GM12864 (cell line): Measurements from ENCODE around the gene RPL12.

Source experiments
- DNase-seq: peaks from one replicate; pipeline ENCODE4 v3.0.0-alpha.2; 2011; ENCODE audit warnings: low read depth
- H3K4me3 ChIP-seq: 2 replicates; pipeline ENCODE4 v1.5.1; 2011; ENCODE audit warnings: mild to moderate bottlenecking, low read depth, low read length, control low read depth
- TF ChIP-seq, protein P1 (sequence below): IDR thresholded peaks from 2 replicates; pipeline ENCODE4 v1.5.1; 2011; ENCODE audit warnings: low read depth, mild to moderate bottlenecking, moderate library complexity, low read length, control low read depth, inconsistent platforms; ENCODE audit errors: missing control alignments

RPL12 gene

DNA sequence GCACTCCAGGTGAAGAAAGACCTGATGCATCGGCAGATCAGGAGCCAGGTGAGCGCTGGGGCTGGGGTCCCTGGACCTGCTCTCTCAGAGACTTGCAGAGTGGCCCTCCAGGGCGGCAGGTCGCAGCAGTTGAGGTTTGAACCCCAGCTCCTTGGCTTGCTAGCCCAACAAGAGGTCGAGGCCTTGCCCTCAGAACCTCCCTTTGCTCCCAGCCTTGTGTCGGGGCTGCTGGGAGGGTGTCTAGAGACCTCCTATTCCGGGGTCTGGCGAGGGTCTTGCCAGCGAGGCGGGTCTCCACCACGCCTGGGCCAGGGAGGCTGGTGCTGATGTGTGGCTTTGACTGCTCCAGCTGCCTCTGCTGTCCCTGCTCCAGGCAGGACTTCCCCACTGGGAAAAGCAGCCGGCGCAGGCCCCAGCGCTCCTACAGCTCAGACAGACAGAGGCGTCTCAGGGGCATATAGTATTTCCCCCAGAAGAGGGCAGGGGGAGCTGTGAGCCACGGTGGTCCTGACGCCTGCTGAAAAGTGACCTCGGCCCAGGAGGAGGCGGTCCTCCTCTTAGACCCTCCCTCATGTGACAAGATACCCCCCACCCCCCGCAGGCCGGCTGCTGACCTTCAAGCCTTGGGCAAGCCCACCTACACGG is 38.4 kb upstream of the RPL12 start:
- H3K4me3 ChIP-seq, result no peak overlapping the region
- TF ChIP-seq, protein P1, sequence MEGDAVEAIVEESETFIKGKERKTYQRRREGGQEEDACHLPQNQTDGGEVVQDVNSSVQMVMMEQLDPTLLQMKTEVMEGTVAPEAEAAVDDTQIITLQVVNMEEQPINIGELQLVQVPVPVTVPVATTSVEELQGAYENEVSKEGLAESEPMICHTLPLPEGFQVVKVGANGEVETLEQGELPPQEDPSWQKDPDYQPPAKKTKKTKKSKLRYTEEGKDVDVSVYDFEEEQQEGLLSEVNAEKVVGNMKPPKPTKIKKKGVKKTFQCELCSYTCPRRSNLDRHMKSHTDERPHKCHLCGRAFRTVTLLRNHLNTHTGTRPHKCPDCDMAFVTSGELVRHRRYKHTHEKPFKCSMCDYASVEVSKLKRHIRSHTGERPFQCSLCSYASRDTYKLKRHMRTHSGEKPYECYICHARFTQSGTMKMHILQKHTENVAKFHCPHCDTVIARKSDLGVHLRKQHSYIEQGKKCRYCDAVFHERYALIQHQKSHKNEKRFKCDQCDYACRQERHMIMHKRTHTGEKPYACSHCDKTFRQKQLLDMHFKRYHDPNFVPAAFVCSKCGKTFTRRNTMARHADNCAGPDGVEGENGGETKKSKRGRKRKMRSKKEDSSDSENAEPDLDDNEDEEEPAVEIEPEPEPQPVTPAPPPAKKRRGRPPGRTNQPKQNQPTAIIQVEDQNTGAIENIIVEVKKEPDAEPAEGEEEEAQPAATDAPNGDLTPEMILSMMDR, result no peak
- DNase-seq, result no peak

DNA sequence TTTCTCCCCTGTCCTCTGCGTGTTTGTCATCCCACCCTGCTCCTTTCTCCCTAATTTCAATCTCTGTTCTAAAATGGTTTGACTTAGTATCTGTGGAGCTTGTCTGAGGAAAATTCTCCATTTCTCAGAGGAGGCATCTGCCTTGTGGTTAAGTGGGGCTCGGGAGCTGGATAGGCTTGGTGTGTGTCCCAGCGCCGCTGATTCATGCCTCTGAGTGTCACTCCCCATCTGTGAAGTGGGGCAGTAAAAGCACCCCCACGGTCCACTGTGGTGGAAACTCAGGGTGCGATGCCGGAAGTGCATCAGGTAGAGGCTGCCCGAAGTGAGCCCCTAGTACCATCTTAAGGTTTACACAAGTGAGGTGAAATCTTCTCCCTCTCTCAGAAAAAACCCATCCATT is 37.7 kb upstream of the RPL12 start:
- TF ChIP-seq, protein P1, result no peak
- DNase-seq, result no peak
- no peak overlapping the region for H3K4me3 ChIP-seq

DNA sequence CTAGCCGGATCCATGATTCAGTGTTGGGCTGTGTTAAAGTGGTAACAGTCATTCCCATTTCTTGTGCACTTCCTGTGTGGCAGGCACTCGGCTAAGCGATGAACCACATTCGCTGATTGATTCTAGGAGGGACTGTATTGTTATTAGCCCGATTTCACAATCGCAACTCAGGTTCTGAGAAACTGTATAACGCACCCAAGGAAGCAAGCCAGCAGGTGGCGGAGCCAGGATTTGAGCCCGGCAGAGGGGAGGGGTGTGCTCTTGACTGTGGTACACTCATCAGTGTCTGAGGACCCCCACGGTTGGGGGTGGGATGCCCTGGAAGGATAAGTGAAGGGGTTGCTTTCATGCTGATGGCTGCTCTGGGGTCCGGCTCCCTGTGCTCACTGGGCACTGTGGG is 34.8 kb upstream of the RPL12 start:
- TF ChIP-seq, protein P1, result no peak
- no peak overlapping the region for H3K4me3 ChIP-seq
- no peak for DNase-seq

DNA sequence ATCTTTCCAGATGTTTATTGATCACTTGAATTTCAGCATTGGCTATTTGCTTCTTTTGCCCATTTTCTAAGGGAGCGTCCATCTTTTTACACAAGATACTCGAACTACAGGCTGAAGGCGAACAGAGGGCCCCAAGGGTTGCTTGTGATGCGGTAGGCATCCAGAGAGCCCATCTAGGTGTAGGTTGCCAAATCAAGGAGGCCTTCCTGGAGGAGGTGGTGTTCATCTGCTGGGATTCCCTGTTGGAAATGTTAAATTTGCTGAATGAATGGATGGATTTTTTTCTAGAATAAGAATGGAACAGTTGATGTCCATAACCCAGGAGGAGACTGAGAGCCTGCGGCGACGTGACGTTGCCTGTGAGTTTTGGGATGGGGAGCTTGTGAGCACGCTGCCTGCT is 31.5 kb upstream of the RPL12 start:
- TF ChIP-seq, protein P1, result no peak
- no peak overlapping the region for H3K4me3 ChIP-seq
- no peak for DNase-seq

DNA sequence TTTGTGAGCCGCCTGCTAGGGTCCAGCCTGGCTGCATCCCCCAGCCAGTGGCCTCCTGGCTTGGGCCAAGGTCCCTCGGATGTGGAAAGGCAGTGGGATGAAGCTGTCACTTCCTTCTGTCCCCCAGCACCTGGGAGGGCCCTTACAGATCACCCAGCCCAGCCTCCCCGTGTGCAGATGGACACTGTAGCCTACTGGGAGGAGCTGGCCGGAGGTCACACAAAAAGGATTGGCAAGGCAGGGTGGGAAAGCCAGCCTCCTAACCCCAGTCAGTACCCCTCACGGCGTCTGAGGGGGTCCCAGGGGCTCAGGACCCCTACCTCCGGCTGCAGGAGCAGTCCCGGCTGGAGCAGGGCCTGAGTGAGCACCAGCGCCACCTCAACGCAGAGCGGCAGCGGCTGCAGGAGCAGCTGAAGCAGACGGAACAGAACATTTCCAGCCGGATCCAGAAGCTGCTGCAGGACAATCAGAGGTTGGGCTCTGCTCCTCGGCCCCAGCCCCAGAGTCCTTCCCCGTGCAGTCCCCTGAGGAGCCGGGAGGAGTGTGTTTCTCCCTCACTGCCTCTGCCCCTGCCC is 28.4 kb upstream of the RPL12 start:
- TF ChIP-seq, protein P1, result no peak
- no peak overlapping the region for H3K4me3 ChIP-seq
- DNase-seq, result no peak

DNA sequence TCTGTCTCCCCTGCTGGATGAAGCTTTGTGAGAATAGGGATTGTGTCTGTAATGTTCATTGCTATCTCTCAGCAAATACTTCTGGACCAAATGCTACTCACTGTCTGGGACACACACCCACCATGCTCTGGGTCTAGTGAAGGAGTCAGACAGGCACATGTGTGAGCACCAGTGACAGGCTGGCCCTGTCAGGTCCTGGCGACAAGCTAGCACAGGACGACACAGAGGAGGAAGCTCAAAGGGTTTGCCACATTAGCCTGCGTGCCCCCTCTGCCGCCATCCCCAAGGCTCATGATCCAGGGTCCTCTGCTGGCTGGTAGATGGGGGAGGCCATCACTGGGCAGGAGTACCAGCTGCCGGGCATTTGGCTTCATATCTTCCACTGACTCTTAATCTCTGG is 23.4 kb upstream of the RPL12 start:
- TF ChIP-seq, protein P1, result no peak
- H3K4me3 ChIP-seq, result no peak overlapping the region
- DNase-seq, result no peak

DNA sequence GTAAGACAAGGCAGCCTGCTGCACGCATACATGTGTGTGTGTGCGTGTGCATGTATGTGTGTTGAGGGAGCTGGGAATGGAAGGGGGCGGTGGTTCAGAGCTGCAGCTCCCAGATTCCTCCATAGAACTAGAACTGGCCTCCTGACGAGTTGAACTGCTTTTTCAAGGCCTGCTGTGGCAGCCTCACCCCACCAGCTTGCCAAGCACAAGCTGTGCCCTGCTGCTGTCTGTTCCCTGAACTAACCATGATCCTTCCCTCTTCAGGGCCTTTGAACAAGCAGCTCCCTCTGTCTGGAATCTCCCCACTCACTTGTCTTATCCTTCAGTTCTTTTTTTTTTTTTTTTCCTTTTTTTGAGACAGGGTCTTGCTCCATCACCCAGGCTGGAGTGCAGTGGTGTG is 22.7 kb upstream of the RPL12 start:
- TF ChIP-seq, protein P1, result no peak
- no peak for DNase-seq
- H3K4me3 ChIP-seq, result no peak overlapping the region
